Measurements from ENCODE around the gene S100A9.
"Not testable (repeated sequence)": the region's sequence is repeated elsewhere in the genome, so short reads cannot be mapped to it uniquely, and the experiment has no call there.

S100A9 gene

DNA sequence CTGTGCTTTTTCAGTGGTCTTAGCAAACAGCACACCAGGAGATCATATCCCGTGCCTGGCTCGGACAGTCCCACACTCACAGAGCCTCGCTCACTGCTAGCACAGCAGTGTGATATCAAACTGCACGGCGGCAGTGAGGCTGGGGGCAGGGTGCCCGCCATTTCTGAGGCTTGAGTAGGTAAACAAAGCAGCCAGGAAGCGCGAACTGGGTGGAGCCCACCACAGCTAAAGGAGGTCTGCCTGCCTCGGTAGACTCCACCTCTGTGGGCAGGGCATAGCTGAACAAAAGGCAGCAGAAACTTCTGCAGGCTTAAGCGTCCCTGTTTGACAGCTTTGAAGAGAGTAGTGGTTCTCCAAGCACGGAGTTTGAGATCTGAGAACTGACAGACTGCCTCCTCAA is 49.6 kb downstream of the S100A9 start:
- not testable (repeated sequence) for DNase-seq (ENCODE audit: low spot score)
